Measurements from ENCODE around the gene RAF1. TPM values are rescaled to one million over a fixed set of nuclear protein-coding genes. Genes with fewer than 3 reads are reported as not detected.

RAF1 gene
- total and polyA plus RNA-seq, 2 donors (not counting 3 experiments of a cell fraction or from before 2014, with no cell fraction given) = 73.8 to 86.2 TPM

GRCh38 chr3:12588039-12589009 lies 75.6 kb downstream of the RAF1 start:
- Histone ChIP-seq H2AFZ (ENCODE audit: low read depth, low read length) (no peak overlapping the region), H3K36me3 (ENCODE audit: control insufficient read depth in 2 of 2, extremely low read depth in 1 of 2, insufficient read depth in 2 of 2, low read length in 2 of 2) (peaks cover 30 to 40% of the 10 kb centered on the region in 2 experiments), H3K9me3 (replicated peaks; ENCODE audit: control insufficient read depth, insufficient read depth, low read length) (no peaks in the 10 kb centered on the region), H3K79me2 (ENCODE audit: control insufficient read depth, insufficient read depth, low read length) (no peaks in the 10 kb centered on the region), H3K27ac (ENCODE audit: insufficient read depth, low read depth, low read length) (no peak overlapping the region), H3K4me3 (replicated peaks in 1 of 3; ENCODE audit: insufficient read depth in 1 of 3, low read depth in 1 of 3, low read length in 3 of 3) (no peak overlapping the region), H3K9me1 (replicated peaks; ENCODE audit: control insufficient read depth, extremely low read depth, insufficient read depth, low read length) (no peaks in the 10 kb centered on the region), H3K4me2 (ENCODE audit: insufficient read depth, low read length) (no peak overlapping the region), H3K9ac (replicated peaks; ENCODE audit: extremely low read depth, insufficient read depth, low read length) (no peak overlapping the region), H3K27me3 (ENCODE audit: control insufficient read depth in 2 of 2, insufficient read depth in 2 of 2, low read length in 2 of 2) (no peaks in the 10 kb centered on the region), H3K4me1 (ENCODE audit: control insufficient read depth, extremely low read depth, insufficient read depth, low read length) (peaks cover 12% of the 10 kb centered on the region), H4K20me1 (replicated peaks; ENCODE audit: control insufficient read depth, extremely low read depth, insufficient read depth, low read length) (no peaks in the 10 kb centered on the region)
- dilution Hi-C loops (cut with MboI; ENCODE audit: extremely low pct_ligation_motif_present, low sequenced_read_pairs) (no loop called here), intact Hi-C loops (cut with micrococcal nuclease) (loop anchor here (5.0 kb wide), 1 partner anchor 74 kb away; the partner anchor contains the start of gene RAF1)
- TF ChIP-seq FOS (IDR thresholded peaks at IDR 0.05; ENCODE audit: borderline replicate concordance, insufficient read depth, low read length) (peak; percentile 54), JUN (IDR thresholded peaks at IDR 0.05; ENCODE audit: borderline replicate concordance, insufficient read depth, insufficient read length, low read depth) (peak; percentile 30), GATA2 (IDR thresholded peaks at IDR 0.05; ENCODE audit: insufficient read depth, insufficient read length, low read depth, low read length) (no peak)
- FAIRE-seq = peak; percentile 69
- peak; percentile 16 for DNase-seq (ENCODE audit: low read depth, low spot score)
- BruUV-seq (replicated peaks) = no TSS peak
- ChIA-PET POLR2A (no interaction called here), CTCF (interaction anchor here (1.2 to 1.3 kb wide), 2 partner anchors 13 to 20 kb away, joined by 3 read pairs; no protein-coding TSS in a partner anchor)

- intact Hi-C loops (cut with micrococcal nuclease) = loop anchor here (5.0 kb wide), 1 partner anchor 76 kb away; the partner anchor contains the start of gene RAF1
- Histone ChIP-seq H3K9me1 (replicated peaks; ENCODE audit: control insufficient read depth, extremely low read depth, insufficient read depth, low read length) (no peaks in the 10 kb centered on the region), H3K9me3 (replicated peaks; ENCODE audit: control insufficient read depth, insufficient read depth, low read length) (no peaks in the 10 kb centered on the region), H3K4me3 (replicated peaks in 1 of 3; ENCODE audit: insufficient read depth in 1 of 3, low read depth in 1 of 3, low read length in 3 of 3) (no peak overlapping the region), H3K4me2 (ENCODE audit: insufficient read depth, low read length) (no peak overlapping the region), H3K27me3 (ENCODE audit: control insufficient read depth in 2 of 2, insufficient read depth in 2 of 2, low read length in 2 of 2) (no peaks in the 10 kb centered on the region), H3K79me2 (ENCODE audit: control insufficient read depth, insufficient read depth, low read length) (no peaks in the 10 kb centered on the region), H4K20me1 (replicated peaks; ENCODE audit: control insufficient read depth, extremely low read depth, insufficient read depth, low read length) (no peaks in the 10 kb centered on the region), H2AFZ (ENCODE audit: low read depth, low read length) (no peak overlapping the region), H3K36me3 (ENCODE audit: control insufficient read depth in 2 of 2, extremely low read depth in 1 of 2, insufficient read depth in 2 of 2, low read length in 2 of 2) (peaks cover 42 to 47% of the 10 kb centered on the region in 2 experiments), H3K9ac (replicated peaks; ENCODE audit: extremely low read depth, insufficient read depth, low read length) (no peak overlapping the region), H3K4me1 (ENCODE audit: control insufficient read depth, extremely low read depth, insufficient read depth, low read length) (peaks cover 12% of the 10 kb centered on the region), H3K27ac (ENCODE audit: insufficient read depth, low read depth, low read length) (no peak overlapping the region)
- dilution Hi-C loops (cut with MboI; ENCODE audit: extremely low pct_ligation_motif_present, low sequenced_read_pairs) = no loop called here
- POLR2A ChIA-PET = no interaction called here
- FAIRE-seq (no peak), DNase-seq (ENCODE audit: low read depth, low spot score) (no peak)
- TF ChIP-seq JUN (IDR thresholded peaks at IDR 0.05; ENCODE audit: borderline replicate concordance, insufficient read depth, insufficient read length, low read depth) (no peak), CTCF (IDR thresholded peaks at IDR 0.05; ENCODE audit: extremely low read depth in 1 of 2, insufficient read depth in 1 of 2, low read depth in 1 of 2, low read length in 2 of 2) (no peak), POLR2A (IDR thresholded peaks at IDR 0.05; ENCODE audit: low read depth, low read length) (no peak), POLR2AphosphoS5 (IDR thresholded peaks at IDR 0.05; ENCODE audit: insufficient read depth, low read depth, low read length) (no peak), MAX (IDR thresholded peaks at IDR 0.05; ENCODE audit: insufficient read depth, insufficient read length) (no peak), GATA2 (IDR thresholded peaks at IDR 0.05; ENCODE audit: insufficient read depth, insufficient read length, low read depth, low read length) (no peak), MYC (IDR thresholded peaks at IDR 0.05; ENCODE audit: low read depth, low read length) (no peak), EZH2 (IDR thresholded peaks at IDR 0.05; ENCODE audit: borderline replicate concordance, low read depth, low read length, severe bottlenecking) (no peak), FOS (IDR thresholded peaks at IDR 0.05; ENCODE audit: borderline replicate concordance, insufficient read depth, low read length) (no peak)
- BruUV-seq (replicated peaks) = no TSS peak
- CTCF ChIA-PET = no interaction called here
Measured at GRCh38 chr3:12586403-12586802, 77.5 kb downstream of the RAF1 start.

Measured in endothelial cell of umbilical vein (primary cell).